Measurements from ENCODE around the gene FGF11.

FGF11 gene

GRCh38 chr17:7428557-7428956 lies 10.8 kb upstream of the FGF11 start, which contains the start of gene SPEM3:
TSS of gene SPEM3 (plus strand) at chr17:7428857. CDS start at chr17:7428903, 46 bp downstream.
- no peak for DNase-seq (ENCODE audit: low spot score)
- in situ Hi-C loops (cut with MboI; ENCODE audit: low sequenced_read_pairs, unreplicated experiment), result no loop called here
- TF ChIP-seq CTCF (IDR thresholded peaks at IDR 0.05; ENCODE audit: borderline replicate concordance, control extremely low read depth, extremely low read depth, insufficient read depth, missing control alignments), result no peak

- no peak for DNase-seq (ENCODE audit: low spot score)
- no peak for TF ChIP-seq CTCF (IDR thresholded peaks at IDR 0.05; ENCODE audit: borderline replicate concordance, control extremely low read depth, extremely low read depth, insufficient read depth, missing control alignments)
- in situ Hi-C loops (cut with MboI; ENCODE audit: low sequenced_read_pairs, unreplicated experiment), result no loop called here
These were observed 9.6 kb upstream of the FGF11 start for GRCh38 chr17:7429722-7430121.

- no peak for TF ChIP-seq CTCF (IDR thresholded peaks at IDR 0.05; ENCODE audit: borderline replicate concordance, control extremely low read depth, extremely low read depth, insufficient read depth, missing control alignments)
- no peak for DNase-seq (ENCODE audit: low spot score)
- in situ Hi-C loops (cut with MboI; ENCODE audit: low sequenced_read_pairs, unreplicated experiment), result no loop called here
These were observed 8.1 kb upstream of the FGF11 start for GRCh38 chr17:7431231-7431630.

GRCh38 chr17:7432296-7432695 lies 7.0 kb upstream of the FGF11 start:
- DNase-seq (ENCODE audit: low spot score), result no peak
- no peak for TF ChIP-seq CTCF (IDR thresholded peaks at IDR 0.05; ENCODE audit: borderline replicate concordance, control extremely low read depth, extremely low read depth, insufficient read depth, missing control alignments)
- in situ Hi-C loops (cut with MboI; ENCODE audit: low sequenced_read_pairs, unreplicated experiment), result no loop called here

GRCh38 chr17:7435676-7436555 lies 3.4 kb upstream of the FGF11 start:
- peak; percentile 66 for DNase-seq (ENCODE audit: low spot score)
- peak; percentile 16 for TF ChIP-seq CTCF (IDR thresholded peaks at IDR 0.05; ENCODE audit: borderline replicate concordance, control extremely low read depth, extremely low read depth, insufficient read depth, missing control alignments)
- in situ Hi-C loops (cut with MboI; ENCODE audit: low sequenced_read_pairs, unreplicated experiment), result no loop called here

GRCh38 chr17:7436556-7437368 lies 2.5 kb upstream of the FGF11 start:
- peak; percentile 78 for DNase-seq (ENCODE audit: low spot score)
- peak; percentile 68 for TF ChIP-seq CTCF (IDR thresholded peaks at IDR 0.05; ENCODE audit: borderline replicate concordance, control extremely low read depth, extremely low read depth, insufficient read depth, missing control alignments)
- in situ Hi-C loops (cut with MboI; ENCODE audit: low sequenced_read_pairs, unreplicated experiment), result no loop called here

All from GM13976 (cell line).